ENCODE data around the gene SARDH. TPM values are rescaled to one million over a fixed set of nuclear protein-coding genes. Genes with fewer than 3 reads are reported as not detected.
"Not testable (repeated sequence)": the region's sequence is repeated elsewhere in the genome, so short reads cannot be mapped to it uniquely, and the experiment has no call there.

Gene SARDH
- total RNA-seq, 3 donors from 2014 or later, result 3.6 to 5.5 (median 5.0) TPM

DNA sequence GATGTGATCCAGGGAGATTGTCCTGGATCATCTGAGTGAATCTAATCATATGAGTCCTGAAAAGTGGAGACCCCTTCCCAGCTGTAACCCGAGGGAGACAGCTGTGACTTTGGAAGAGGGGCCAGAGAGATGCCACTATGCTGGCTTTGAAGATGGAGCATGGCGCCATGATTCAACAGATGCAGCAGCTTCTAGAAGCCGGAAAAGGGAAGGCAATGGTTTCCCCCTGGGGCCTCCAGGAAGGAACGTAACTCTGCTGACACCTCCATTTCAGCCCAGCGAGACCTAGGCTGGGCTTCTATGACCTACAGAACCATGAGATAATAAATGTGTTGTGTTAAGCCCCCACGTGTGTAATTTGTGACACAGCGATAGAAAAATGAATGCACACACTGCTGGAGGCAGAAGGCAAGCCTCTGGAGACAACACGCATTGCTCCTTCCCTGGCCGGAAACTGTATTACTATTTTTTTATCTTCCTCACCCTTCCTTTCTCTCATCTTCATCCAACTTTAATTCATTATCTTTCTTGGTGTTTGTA is 16.6 kb upstream of the SARDH start:
- DNase-seq (no peak), ATAC-seq (no peak)
- Mint-ChIP-seq H3K9me3 (no peaks in the 10 kb centered on the region), H3K4me3 (no peak overlapping the region), H3K36me3 (ENCODE audit: insufficient read depth) (no peaks in the 10 kb centered on the region), H3K27me3 (ENCODE audit: low read depth) (peaks cover 45% of the 10 kb centered on the region), H3K4me1 (ENCODE audit: low read depth) (no peaks in the 10 kb centered on the region)

DNA sequence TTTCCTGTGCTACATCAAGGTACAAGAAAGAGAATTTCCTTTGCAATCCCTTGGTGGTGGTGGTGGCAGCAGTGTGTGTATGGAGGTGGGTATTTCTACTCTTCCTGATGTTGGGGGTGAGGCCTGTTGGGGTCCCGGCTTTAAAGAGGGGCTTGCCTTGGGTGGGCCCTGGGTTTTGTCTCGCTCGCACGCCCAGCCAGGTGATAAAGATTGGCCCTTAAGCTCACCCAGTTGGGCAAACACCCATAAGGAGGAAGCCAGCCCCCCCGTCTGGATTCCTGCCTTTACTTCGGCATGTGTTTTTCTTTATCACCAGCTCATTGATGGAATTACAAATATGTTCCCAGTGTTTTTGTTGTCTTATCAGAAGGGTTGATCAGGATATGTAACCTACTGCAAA is 16.0 kb upstream of the SARDH start:
- Mint-ChIP-seq H3K4me1 (ENCODE audit: low read depth) (no peaks in the 10 kb centered on the region), H3K9me3 (no peaks in the 10 kb centered on the region), H3K36me3 (ENCODE audit: insufficient read depth) (no peaks in the 10 kb centered on the region), H3K27me3 (ENCODE audit: low read depth) (peaks cover 49% of the 10 kb centered on the region), H3K4me3 (no peak overlapping the region)
- ATAC-seq (no peak), DNase-seq (no peak)

DNA sequence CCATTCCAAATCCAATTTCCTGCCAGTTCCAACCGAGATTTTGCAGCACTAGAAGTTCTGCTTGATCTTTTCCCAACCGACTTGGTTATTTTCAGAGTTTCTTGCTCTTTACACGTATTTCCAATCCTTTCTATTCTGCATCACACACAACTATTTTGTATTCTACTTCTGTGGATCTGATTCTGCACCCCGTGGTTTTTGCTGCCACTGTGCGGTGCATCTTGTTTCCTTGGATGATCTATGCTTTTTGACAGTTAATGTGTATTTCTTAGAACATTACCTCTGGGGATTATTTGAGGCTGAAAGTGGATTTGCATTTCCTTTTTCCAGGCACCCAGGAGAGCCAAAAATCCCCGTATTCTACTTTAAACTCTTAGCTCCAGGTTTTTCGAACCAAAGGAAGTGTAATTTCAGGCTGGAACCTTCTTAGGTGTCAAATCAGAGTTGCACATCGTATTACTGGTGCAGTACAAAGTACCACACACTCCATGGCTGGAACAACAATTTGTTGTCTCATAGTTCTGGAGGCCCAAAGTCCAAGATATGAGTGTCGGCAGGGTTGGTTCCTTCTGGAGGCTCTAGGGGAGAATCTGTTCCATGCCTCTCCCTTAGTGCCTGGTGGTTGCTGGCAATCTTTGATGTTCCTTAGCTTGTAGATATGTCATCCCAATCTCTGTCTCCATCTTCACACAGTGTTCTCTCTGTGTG is 14.7 kb upstream of the SARDH start:
- Mint-ChIP-seq H3K27me3 (ENCODE audit: low read depth) (peaks cover 57% of the 10 kb centered on the region), H3K4me3 (no peak overlapping the region), H3K4me1 (ENCODE audit: low read depth) (no peaks in the 10 kb centered on the region), H3K9me3 (no peaks in the 10 kb centered on the region), H3K36me3 (ENCODE audit: insufficient read depth) (no peaks in the 10 kb centered on the region)
- ATAC-seq, result no peak
- no peak for DNase-seq

DNA sequence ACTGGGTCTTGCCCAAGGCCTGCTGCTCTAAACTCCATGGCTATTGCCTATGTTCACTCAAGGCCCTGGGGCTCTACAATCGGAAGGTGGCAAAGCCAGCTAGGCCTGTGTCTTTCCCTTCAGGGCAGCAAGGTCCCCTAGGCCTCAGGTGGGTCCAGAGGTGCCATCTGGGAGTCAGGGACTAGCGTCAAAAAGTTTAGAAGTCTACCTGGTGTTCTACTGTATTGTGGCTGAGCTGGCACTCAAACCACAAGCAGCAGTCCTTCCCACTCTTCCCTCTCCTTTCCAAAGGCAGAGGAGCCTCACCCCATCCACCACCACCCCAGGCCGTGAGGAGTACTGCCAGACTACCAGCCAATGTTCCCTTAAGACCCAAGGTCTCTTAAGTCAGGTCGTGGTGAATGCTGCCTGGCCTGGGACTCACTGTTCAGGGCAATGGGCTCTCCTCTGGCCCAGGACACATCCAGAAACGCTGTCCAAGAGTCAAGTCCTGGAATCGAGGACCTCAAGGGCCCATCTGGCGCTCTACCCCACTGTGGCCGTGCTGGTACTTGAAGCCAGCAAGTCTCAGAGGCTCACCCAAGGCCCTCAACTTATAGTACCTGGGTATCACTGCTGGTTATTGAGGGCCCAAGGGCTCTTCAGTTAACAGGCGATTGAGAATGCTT is 13.0 kb upstream of the SARDH start:
- H3K4me3 Mint-ChIP-seq, result no peak overlapping the region
- peaks cover 62% of the 10 kb centered on the region for H3K27me3 Mint-ChIP-seq (ENCODE audit: low read depth)
- no peak for ATAC-seq
- DNase-seq, result no peak
- H3K9me3 Mint-ChIP-seq, result no peaks in the 10 kb centered on the region
- no peaks in the 10 kb centered on the region for H3K4me1 Mint-ChIP-seq (ENCODE audit: low read depth)
- H3K36me3 Mint-ChIP-seq (ENCODE audit: insufficient read depth), result no peaks in the 10 kb centered on the region

DNA sequence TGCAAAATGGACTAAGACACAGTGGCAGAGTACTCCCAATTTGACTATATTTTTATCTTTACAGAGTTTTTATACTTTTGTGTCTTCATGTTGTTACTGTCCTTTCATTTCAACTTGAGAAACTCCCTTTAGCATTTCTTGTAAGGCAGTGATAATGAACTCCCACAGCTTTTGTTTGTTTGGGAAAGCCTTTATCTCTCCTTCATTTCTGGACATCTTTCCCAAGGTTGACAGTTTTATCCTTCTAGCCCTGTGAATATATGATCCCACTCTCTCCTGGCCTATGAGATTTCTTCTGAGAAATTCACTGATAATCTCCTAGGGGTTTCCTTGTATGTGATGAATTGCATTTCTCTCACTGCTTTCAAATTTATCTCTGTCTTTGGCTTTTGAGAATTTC is 9.2 kb upstream of the SARDH start:
- peaks cover 35% of the 10 kb centered on the region for H3K27me3 Mint-ChIP-seq (ENCODE audit: low read depth)
- H3K4me3 Mint-ChIP-seq, result no peak overlapping the region
- H3K4me1 Mint-ChIP-seq (ENCODE audit: low read depth), result no peaks in the 10 kb centered on the region
- DNase-seq, result no peak
- no peaks in the 10 kb centered on the region for H3K36me3 Mint-ChIP-seq (ENCODE audit: insufficient read depth)
- no peak for ATAC-seq
- H3K9me3 Mint-ChIP-seq, result no peaks in the 10 kb centered on the region

DNA sequence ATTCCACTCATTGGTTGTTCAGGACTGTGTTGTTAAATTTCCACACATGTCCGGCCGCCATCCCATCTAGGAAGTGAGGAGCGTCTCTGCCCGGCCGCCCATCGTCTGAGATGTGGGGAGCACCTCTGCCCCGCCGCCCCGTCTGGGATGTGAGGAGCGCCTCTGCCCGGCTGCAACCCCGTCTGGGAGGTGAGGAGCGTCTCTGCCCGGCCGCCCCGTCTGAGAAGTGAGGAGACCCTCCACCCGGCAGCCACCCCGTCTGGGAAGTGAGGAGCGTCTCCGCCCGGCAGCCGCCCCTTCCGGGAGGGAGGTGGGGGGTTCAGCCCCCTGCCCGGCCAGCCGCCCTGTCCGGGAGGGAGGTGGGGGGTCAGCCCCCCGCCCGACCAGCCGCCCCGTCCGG is 6.4 kb upstream of the SARDH start:
- not testable (repeated sequence) for ATAC-seq; H3K9me3 Mint-ChIP-seq; H3K36me3 Mint-ChIP-seq (ENCODE audit: insufficient read depth); DNase-seq; H3K4me1 Mint-ChIP-seq (ENCODE audit: low read depth); H3K4me3 Mint-ChIP-seq
- peaks cover 16% of the 10 kb centered on the region for H3K27me3 Mint-ChIP-seq (ENCODE audit: low read depth)

DNA sequence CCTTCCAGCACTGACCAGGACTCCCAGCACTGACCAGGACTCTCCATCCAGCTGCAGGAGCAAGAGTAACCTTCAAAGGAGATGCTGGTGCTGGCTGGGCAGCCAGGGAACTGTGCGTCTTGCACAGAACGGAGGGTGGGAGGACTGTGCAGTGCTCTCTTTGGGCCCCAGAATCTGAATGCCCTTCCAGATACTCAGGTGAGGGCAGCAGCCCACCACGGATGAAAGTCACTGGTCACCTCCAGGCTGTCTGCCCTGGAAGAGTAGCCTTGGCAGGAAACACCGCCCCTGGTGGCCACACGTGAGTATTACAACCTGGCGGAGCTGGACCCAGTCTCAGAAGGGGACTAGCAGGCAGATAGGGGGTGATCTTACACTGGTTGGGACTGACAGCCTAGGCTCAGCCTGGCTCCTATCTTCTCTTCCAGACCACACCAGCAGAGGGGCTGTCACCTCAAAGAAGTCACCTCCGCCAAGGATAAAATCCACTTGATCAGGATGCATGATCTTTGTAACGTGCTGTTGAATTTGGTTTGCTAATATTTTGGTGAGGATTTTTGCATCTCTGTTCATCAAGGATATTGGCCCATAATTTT is 4.8 kb upstream of the SARDH start:
- peak; percentile 65 to 77 for ATAC-seq
- peak; percentile 76 for DNase-seq
- H3K4me1 Mint-ChIP-seq (ENCODE audit: low read depth), result peaks cover 3% of the 10 kb centered on the region
- H3K9me3 Mint-ChIP-seq, result no peaks in the 10 kb centered on the region
- H3K4me3 Mint-ChIP-seq, result no peak overlapping the region
- H3K36me3 Mint-ChIP-seq (ENCODE audit: insufficient read depth), result no peaks in the 10 kb centered on the region
- peaks cover 7% of the 10 kb centered on the region for H3K27me3 Mint-ChIP-seq (ENCODE audit: low read depth)

DNA sequence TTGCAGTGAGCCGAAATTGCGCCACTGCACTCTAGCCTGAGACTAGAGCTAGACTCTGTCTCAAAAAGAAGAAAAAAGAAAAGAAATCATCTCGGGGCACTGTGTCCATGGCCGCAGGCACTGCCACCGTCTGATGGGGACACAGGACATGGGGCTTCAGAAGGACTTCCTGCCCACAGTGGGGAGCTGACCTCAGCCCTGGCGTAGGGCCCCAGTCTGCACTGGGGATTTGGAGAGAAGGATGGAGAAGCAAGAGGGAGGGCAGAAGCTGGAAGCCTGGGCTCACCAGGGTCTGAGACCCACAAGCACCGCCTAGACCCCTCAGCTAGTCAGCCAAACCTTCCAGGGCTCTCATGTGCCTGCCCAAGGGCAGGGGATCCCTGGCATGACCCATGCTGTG is 4.1 kb upstream of the SARDH start:
- H3K9me3 Mint-ChIP-seq, result no peaks in the 10 kb centered on the region
- DNase-seq, result no peak
- H3K4me3 Mint-ChIP-seq, result no peak overlapping the region
- peaks cover 4% of the 10 kb centered on the region for H3K27me3 Mint-ChIP-seq (ENCODE audit: low read depth)
- H3K4me1 Mint-ChIP-seq (ENCODE audit: low read depth), result peaks cover 3% of the 10 kb centered on the region
- no peaks in the 10 kb centered on the region for H3K36me3 Mint-ChIP-seq (ENCODE audit: insufficient read depth)
- no peak for ATAC-seq

DNA sequence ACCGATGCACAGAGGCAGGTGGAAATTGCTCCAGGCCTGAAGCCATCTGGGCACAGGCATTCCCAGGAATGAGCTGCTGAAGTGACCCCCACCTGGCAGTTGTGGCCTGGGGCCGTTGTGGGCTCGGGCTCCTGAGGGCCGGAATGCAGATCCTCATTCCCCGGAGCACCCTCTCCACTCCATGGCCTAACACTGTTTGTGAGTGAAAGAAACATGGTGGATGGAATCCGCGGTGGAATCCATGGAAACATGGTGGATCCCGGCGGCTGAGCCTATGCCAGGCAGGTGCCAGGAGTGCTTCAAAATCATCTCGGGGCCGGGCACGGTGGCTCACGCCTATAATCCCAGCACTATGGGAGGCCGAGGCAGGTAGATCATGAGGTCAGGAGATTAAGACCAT is 3.6 kb upstream of the SARDH start:
- no peaks in the 10 kb centered on the region for H3K9me3 Mint-ChIP-seq
- H3K27me3 Mint-ChIP-seq (ENCODE audit: low read depth), result peaks cover 4% of the 10 kb centered on the region
- H3K36me3 Mint-ChIP-seq (ENCODE audit: insufficient read depth), result no peaks in the 10 kb centered on the region
- DNase-seq, result no peak
- peaks cover 3% of the 10 kb centered on the region for H3K4me1 Mint-ChIP-seq (ENCODE audit: low read depth)
- no peak for ATAC-seq
- no peak overlapping the region for H3K4me3 Mint-ChIP-seq

DNA sequence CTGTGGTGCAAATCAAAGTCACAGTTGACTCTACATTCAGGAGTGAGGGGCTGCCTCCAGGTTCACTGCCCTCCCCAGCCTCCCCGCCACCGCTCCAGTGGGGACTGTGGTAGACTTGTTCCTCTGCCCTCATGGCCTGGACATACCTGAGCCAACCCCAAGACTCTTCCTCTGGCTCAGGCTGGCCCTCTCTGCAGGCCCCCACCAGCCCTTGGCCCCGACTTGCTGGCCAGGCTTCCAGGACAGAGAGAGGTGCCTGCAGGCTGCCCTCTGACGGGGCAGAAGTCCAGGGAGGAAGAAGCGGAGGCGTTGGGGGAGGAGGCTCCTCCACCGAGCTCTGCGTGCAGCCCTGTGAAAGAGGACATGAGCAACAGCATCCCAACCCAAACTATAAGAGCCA is 2.8 kb upstream of the SARDH start:
- Mint-ChIP-seq H3K27me3 (ENCODE audit: low read depth) (peaks cover 2% of the 10 kb centered on the region), H3K4me3 (no peak overlapping the region), H3K36me3 (ENCODE audit: insufficient read depth) (no peaks in the 10 kb centered on the region), H3K4me1 (ENCODE audit: low read depth) (peaks cover 3% of the 10 kb centered on the region), H3K9me3 (no peaks in the 10 kb centered on the region)
- no peak for DNase-seq
- ATAC-seq, result no peak

DNA sequence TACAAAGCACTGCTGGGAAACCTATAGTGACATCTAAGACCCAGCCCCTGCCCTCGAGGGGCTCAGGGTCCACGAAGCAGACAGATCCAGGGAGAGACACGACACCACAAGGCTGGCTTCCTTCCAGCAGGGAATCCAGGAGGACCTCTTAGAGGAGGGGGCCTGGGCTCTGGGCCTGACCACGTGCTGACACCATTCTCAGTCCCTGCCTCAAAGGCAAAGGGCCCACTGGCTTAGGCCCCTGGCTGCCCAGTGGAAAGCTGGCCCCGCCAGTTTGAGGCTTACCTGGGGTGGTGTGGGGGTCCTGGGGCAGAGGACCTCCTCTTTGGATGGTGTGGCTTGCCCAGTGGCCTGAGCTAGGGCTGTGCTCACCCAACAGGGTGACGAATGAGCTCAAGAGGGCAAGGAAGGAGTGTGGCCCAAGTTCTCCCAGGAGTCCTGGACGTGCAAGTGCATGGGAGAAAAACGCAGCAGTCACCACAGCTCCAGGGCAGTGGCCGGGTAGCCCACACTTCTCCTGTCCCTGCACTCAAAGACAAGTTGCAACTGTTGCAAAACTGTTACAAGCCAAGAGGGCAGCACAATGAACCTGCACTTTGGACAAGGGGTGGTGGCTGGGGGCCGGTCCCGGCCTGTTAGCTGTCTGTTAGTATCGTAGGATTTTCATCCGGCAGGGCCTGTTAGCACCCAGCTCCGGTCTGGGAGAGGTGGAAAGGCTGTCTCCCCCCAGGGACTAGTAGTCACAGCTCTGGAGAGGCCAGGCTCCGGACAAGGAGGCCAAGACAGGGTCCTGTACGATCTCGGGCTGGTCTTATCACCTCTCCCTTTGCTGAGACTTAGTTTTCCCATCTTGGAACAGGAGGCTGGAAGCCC is 1.5 kb upstream of the SARDH start:
- Mint-ChIP-seq H3K4me1 (ENCODE audit: low read depth) (peaks cover 3% of the 10 kb centered on the region), H3K36me3 (ENCODE audit: insufficient read depth) (no peaks in the 10 kb centered on the region), H3K27me3 (ENCODE audit: low read depth) (peaks cover 2% of the 10 kb centered on the region), H3K4me3 (no peak overlapping the region), H3K9me3 (no peaks in the 10 kb centered on the region)
- ATAC-seq (no peak), DNase-seq (no peak)

DNA sequence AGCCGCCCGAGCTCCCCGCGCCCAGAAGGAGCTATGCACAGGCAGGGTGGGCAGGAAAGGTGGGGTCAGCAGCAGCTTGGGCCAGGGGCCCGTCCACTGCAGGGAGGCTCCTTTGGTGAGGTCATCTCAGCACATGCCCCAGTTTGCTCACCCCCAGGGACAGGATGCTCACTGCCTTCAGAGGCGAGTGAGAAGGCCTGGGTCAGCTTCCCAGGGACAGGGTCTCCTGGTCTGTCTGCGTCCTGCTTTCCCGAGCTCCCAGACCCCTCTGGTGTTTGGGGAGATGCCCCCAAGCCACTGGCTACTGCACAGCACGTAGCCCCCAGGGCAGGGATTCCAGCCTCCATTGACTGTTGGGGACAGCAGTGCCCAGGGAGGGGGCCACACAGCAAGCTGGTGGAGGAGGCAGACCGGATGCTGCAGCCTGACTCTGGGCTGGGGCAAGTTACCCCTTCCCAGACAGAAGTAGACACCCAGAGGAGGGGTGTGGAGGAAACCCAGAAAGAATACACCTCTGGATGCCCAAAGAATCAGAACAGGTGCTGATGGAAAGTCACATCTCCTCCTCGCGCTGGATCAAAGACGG is 581 bp upstream of the SARDH start:
- DNase-seq, result no peak
- ATAC-seq, result peak in 1 of 2 donors; percentile 22
- Mint-ChIP-seq H3K4me3 (peak overlapping the region; percentile 54), H3K9me3 (no peaks in the 10 kb centered on the region), H3K27me3 (ENCODE audit: low read depth) (peaks cover 4% of the 10 kb centered on the region), H3K36me3 (ENCODE audit: insufficient read depth) (no peaks in the 10 kb centered on the region), H3K4me1 (ENCODE audit: low read depth) (peaks cover 3% of the 10 kb centered on the region)

DNA sequence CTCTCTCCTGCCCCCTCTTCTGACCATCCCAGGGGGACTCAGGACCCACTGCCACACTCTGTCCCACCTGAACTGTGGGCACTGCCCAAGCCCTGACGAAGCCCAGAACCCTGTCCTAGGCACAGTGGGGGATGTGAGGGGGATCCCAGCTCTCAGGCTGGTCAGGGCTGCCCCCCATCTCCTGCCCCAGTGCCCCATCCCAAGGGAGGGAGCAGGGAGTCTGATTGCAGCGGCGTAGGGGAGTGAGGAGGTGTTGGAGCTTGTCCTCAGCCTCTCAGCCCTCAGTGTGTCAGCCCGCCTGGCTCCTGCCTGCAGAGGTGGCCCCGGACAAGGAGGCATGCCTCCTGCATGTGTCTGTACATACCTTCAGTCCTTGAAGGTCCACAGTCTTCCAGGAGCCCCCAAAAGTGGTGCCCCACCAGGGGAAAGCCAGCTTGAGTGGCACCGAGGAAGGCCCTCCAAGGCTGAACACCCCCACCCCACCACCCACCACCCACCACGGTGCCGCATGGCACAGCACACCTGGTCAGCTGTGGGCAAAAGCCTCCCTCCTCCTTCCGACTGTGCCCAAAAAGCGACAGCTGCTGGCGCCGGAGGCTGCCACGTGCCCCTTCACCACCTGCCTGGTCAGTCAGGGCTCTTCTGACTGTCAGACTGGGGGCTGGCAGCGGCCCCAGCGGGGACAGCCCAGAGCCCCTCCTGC is 930 bp downstream of the SARDH start:
- peaks cover 3% of the 10 kb centered on the region for H3K4me1 Mint-ChIP-seq (ENCODE audit: low read depth)
- no peak overlapping the region for H3K4me3 Mint-ChIP-seq
- H3K9me3 Mint-ChIP-seq, result no peaks in the 10 kb centered on the region
- no peak for DNase-seq
- H3K27me3 Mint-ChIP-seq (ENCODE audit: low read depth), result peaks cover 3% of the 10 kb centered on the region
- no peaks in the 10 kb centered on the region for H3K36me3 Mint-ChIP-seq (ENCODE audit: insufficient read depth)
- ATAC-seq, result no peak
